ENCODE results near the gene ARID1B. TPM values are rescaled to one million over a fixed set of nuclear protein-coding genes. Genes with fewer than 3 reads are reported as not detected.
A peak's percentile ranks its signal among the peaks of the same experiment; 100 is the strongest.

ARID1B gene
- total RNA-seq, 4 donors from 2014 or later, result 25.2 to 103 (median 59.5) TPM

DNA sequence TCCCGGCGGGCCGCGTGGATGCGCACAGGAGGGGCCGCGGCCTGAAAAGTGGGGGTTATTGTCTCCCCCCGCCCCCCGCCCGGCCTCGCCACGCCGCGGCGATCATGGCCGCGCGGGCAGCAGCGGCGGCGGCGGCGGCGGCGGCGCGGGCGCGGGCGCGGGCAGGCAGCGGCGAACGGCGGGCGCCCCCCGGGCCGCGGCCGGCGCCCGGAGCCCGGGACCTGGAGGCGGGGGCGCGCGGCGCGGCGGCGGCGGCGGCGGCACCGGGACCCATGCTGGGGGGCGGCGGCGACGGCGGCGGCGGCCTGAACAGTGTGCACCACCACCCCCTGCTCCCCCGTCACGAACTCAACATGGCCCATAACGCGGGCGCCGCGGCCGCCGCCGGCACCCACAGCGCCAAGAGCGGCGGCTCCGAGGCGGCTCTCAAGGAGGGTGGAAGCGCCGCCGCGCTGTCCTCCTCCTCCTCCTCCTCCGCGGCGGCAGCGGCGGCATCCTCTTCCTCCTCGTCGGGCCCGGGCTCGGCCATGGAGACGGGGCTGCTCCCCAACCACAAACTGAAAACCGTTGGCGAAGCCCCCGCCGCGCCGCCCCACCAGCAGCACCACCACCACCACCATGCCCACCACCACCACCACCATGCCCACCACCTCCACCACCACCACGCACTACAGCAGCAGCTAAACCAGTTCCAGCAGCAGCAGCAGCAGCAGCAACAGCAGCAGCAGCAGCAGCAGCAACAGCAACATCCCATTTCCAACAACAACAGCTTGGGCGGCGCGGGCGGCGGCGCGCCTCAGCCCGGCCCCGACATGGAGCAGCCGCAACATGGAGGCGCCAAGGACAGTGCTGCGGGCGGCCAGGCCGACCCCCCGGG, 637 bp downstream of the ARID1B start:
- H3K4me1 ChIP-seq, result peaks cover 4 to 48% (median 30%) of the 10 kb centered on the region in 3 donors
- WGBS, 2 donors, result 0% methylated on average over 4 of the region's 113 CpGs; no CpG with 5 or more reads in 1 of the 2 donors
- intact Hi-C loops (cut with DNase I), result loop anchor here (5.0 to 10.0 kb wide), 4 partner anchors 56 to 244 kb away; no protein-coding TSS in a partner anchor
- peak overlapping the region; percentile 98 to 99 (median 99) for H3K27ac ChIP-seq
- TF ChIP-seq, protein P1, sequence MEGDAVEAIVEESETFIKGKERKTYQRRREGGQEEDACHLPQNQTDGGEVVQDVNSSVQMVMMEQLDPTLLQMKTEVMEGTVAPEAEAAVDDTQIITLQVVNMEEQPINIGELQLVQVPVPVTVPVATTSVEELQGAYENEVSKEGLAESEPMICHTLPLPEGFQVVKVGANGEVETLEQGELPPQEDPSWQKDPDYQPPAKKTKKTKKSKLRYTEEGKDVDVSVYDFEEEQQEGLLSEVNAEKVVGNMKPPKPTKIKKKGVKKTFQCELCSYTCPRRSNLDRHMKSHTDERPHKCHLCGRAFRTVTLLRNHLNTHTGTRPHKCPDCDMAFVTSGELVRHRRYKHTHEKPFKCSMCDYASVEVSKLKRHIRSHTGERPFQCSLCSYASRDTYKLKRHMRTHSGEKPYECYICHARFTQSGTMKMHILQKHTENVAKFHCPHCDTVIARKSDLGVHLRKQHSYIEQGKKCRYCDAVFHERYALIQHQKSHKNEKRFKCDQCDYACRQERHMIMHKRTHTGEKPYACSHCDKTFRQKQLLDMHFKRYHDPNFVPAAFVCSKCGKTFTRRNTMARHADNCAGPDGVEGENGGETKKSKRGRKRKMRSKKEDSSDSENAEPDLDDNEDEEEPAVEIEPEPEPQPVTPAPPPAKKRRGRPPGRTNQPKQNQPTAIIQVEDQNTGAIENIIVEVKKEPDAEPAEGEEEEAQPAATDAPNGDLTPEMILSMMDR (IDR thresholded peaks at IDR 0.05), result no peak
- peak in 2 of 4 donors; percentile 7 to 15 for TF ChIP-seq POLR2A (IDR thresholded peaks at IDR 0.05)
- H3K27me3 ChIP-seq, result no peaks in the 10 kb centered on the region
- H3K9me3 ChIP-seq, result no peaks in the 10 kb centered on the region
- H3K36me3 ChIP-seq, result no peaks in the 10 kb centered on the region
- DNase-seq, result peak; percentile 23
- peak overlapping the region; percentile 83 to 91 (median 86) for H3K4me3 ChIP-seq

DNA sequence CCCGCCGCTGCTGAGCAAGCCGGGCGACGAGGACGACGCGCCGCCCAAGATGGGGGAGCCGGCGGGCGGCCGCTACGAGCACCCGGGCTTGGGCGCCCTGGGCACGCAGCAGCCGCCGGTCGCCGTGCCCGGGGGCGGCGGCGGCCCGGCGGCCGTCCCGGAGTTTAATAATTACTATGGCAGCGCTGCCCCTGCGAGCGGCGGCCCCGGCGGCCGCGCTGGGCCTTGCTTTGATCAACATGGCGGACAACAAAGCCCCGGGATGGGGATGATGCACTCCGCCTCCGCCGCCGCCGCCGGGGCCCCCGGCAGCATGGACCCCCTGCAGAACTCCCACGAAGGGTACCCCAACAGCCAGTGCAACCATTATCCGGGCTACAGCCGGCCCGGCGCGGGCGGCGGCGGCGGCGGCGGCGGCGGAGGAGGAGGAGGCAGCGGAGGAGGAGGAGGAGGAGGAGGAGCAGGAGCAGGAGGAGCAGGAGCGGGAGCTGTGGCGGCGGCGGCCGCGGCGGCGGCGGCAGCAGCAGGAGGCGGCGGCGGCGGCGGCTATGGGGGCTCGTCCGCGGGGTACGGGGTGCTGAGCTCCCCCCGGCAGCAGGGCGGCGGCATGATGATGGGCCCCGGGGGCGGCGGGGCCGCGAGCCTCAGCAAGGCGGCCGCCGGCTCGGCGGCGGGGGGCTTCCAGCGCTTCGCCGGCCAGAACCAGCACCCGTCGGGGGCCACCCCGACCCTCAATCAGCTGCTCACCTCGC, 1.5 kb downstream of the ARID1B start:
- peaks cover 4 to 57% (median 38%) of the 10 kb centered on the region in 3 donors for H3K4me1 ChIP-seq
- intact Hi-C loops (cut with DNase I), result loop anchor here (5.0 to 10.0 kb wide), 4 partner anchors 56 to 244 kb away; no protein-coding TSS in a partner anchor
- 1 to 2% methylated on average over 12 to 34 of the region's 100 CpGs for WGBS, 2 donors

DNA sequence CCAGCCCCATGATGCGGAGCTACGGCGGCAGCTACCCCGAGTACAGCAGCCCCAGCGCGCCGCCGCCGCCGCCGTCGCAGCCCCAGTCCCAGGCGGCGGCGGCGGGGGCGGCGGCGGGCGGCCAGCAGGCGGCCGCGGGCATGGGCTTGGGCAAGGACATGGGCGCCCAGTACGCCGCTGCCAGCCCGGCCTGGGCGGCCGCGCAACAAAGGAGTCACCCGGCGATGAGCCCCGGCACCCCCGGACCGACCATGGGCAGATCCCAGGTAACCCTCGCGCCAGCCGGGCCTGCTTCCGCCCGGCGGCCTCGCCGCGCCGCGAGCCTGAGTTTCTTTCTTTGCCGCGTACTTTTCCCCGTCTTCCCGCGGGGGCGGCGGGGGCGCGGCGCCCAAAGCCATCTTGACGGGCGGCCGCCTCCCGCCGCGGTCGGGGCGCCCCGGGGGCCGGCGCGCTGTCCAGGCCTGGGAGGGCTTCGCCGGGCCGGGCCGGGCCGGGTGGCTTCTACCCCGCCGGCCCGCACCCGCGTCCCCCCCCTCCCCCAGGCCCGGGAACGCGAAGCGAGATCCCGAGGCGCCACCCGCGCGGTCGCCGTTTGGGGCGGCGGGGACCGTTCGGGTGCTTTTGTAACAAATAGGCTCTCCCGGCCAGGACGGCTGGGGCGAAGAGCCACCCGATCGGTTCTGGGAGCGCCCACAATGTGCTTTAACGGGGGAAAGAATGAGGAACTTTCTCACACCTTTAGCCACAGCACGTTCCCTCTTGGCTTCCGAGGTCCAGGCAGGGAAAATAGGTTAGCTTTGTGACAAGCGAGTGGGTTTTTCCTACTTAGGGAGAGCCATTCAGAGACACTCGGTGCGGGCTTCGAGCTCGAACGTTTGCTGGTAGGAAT, 2.3 kb downstream of the ARID1B start:
- WGBS, 2 donors, result 0% methylated on average over 5 to 6 of the region's 108 CpGs
- intact Hi-C loops (cut with DNase I), result loop anchor here (5.0 to 10.0 kb wide), 4 partner anchors 57 to 243 kb away; no protein-coding TSS in a partner anchor
- Histone ChIP-seq H3K9me3 (no peaks in the 10 kb centered on the region), H3K27me3 (no peaks in the 10 kb centered on the region), H3K4me3 (peak overlapping the region; percentile 83 to 91 (median 86)), H3K4me1 (peaks cover 4 to 61% (median 43%) of the 10 kb centered on the region in 3 donors), H3K27ac (peak overlapping the region; percentile 98 to 99 (median 99)), H3K36me3 (no peaks in the 10 kb centered on the region)
- peak in 1 of 4 donors; percentile 11 for TF ChIP-seq POLR2A (IDR thresholded peaks at IDR 0.05)
- TF ChIP-seq, protein P1 (IDR thresholded peaks at IDR 0.05), result peak in 2 of 6 experiments; percentile 23 to 37
- no peak for DNase-seq

More for the DNA sequence above, 1.5 kb downstream of the ARID1B start:
- no peak for DNase-seq
- no peaks in the 10 kb centered on the region for H3K27me3 ChIP-seq
- TF ChIP-seq POLR2A (IDR thresholded peaks at IDR 0.05), result peak in 1 of 4 donors; percentile 57
- TF ChIP-seq, protein P1 (IDR thresholded peaks at IDR 0.05), result no peak
- no peaks in the 10 kb centered on the region for H3K36me3 ChIP-seq
- H3K4me3 ChIP-seq, result peak overlapping the region; percentile 83 to 91 (median 86)
- no peaks in the 10 kb centered on the region for H3K9me3 ChIP-seq
- peak overlapping the region; percentile 98 to 99 (median 99) for H3K27ac ChIP-seq

DNA sequence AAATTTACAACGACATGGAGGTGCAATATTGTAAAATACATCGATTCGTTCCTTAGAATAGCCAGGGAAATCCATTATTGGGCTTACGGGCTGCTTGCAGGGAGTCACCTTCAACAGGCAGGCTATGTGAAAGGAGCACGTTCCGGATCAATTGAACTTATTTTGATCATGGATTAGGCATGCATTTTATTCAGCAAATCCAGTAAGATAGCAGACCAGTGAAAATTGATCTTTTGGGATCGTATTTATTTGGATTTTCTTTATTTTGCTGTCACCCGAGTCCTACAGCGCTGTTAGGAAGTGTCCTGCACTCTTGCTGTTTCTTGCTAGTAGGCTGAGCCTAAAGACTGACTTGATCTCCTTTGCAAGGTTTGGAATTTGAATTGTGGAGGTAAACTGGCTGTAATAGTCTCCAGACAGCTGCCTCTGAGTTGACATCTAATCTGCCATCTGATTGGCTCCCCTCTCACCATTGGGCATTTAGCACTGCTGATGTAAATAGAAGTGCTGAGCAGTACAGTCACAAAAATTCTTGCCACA, 3.0 kb downstream of the ARID1B start:
- Histone ChIP-seq H3K4me3 (peak overlapping the region; percentile 83 to 91 (median 86)), H3K27me3 (no peaks in the 10 kb centered on the region), H3K27ac (peak overlapping the region; percentile 98 to 99 (median 99)), H3K36me3 (peaks cover 0 to under 1% (median 0%) of the 10 kb centered on the region in 3 donors), H3K9me3 (no peaks in the 10 kb centered on the region), H3K4me1 (peaks cover 4 to 61% (median 40%) of the 10 kb centered on the region in 3 donors)
- intact Hi-C loops (cut with DNase I), result no loop called here
- 0% methylated on average over 9 of the region's 9 CpGs for WGBS, 2 donors
- TF ChIP-seq POLR2A (IDR thresholded peaks at IDR 0.05), result peak in 3 of 4 donors; percentile 43 to 78 (median 58)
- TF ChIP-seq, protein P1 (IDR thresholded peaks at IDR 0.05), result no peak
- DNase-seq, result no peak
